K562 (cell line): Measurements from ENCODE around the gene MRPL10. TPM values are rescaled to one million over a fixed set of nuclear protein-coding genes. Genes with fewer than 3 reads are reported as not detected.

Experiments
- DLX4 ChIP-seq: fragments of 250-450 bp; sonication (Bioruptor Pico); IDR thresholded peaks from 2 replicates; pipeline ENCODE4 v1.6.1; 2021; ENCODE audit warnings: mild to moderate bottlenecking
- E4F1 ChIP-seq: fragments of 250-450 bp; sonication (Bioruptor Pico); IDR thresholded peaks from 2 replicates; pipeline ENCODE4 v1.5.0; 2021; ENCODE audit warnings: mild to moderate bottlenecking, borderline replicate concordance
- ELF1 ChIP-seq: fragments of 200-800 bp; sonication (Bioruptor generic); IDR thresholded peaks from 2 replicates; pipeline ENCODE4 v1.6.1; 2016; ENCODE audit warnings: missing genetic modification characterization, missing compliant biosample characterization
- FOXJ3 ChIP-seq: sonication (generic); formaldehyde crosslinking; IDR thresholded peaks from 2 replicates; pipeline ENCODE4 v1.4.0; 2020; ENCODE audit warnings: mild to moderate bottlenecking, missing genetic modification reagents
- HNRNPUL1 ChIP-seq: fragments of 200-400 bp; formaldehyde crosslinking; IDR thresholded peaks from 2 replicates; pipeline ENCODE4 v1.6.1; 2017; ENCODE audit warnings: low read length
- HOXB6 ChIP-seq: fragments of 250-450 bp; sonication (Bioruptor Pico); IDR thresholded peaks from 2 replicates; pipeline ENCODE4 v1.5.1; 2022; ENCODE audit warnings: mild to moderate bottlenecking, borderline replicate concordance
- HSF4 ChIP-seq: fragments of 250-450 bp; sonication (Bioruptor Pico); IDR thresholded peaks from 2 replicates; pipeline ENCODE4 v2.1.2; 2022; ENCODE audit warnings: mild to moderate bottlenecking, moderate library complexity, borderline replicate concordance
- JUND ChIP-seq, 2 experiments: IDR thresholded peaks; 2 replicates in 1 of 2; 3 replicates in 1 of 2; pipeline ENCODE4 v1.6.1; 2011; ENCODE audit warnings: borderline replicate concordance in 2 of 2, low read depth in 2 of 2, low read length in 2 of 2, improper control_type of control experiment in 1 of 2, missing biosample characterization in 1 of 2, missing genetic modification characterization in 1 of 2, missing genetic modification reagents in 1 of 2
- KLF13 ChIP-seq: fragments of 450-650 bp; IDR thresholded peaks from 2 replicates; pipeline ENCODE4 v1.6.1; 2016; ENCODE audit warnings: missing genetic modification characterization, low read depth, mild to moderate bottlenecking, missing compliant biosample characterization, moderate library complexity, borderline replicate concordance
- MIER1 ChIP-seq: fragments of 450-650 bp; IDR thresholded peaks from 2 replicates; pipeline ENCODE4 v1.6.1; 2016; ENCODE audit warnings: antibody characterized with exemption, mild to moderate bottlenecking, low read depth
- POLR2G ChIP-seq: fragments of 200-400 bp; formaldehyde crosslinking; IDR thresholded peaks from 2 replicates; pipeline ENCODE4 v1.6.1; 2017; ENCODE audit warnings: low read depth, mild to moderate bottlenecking, antibody characterized with exemption, low read length, moderate library complexity
- POLR2H ChIP-seq: IDR thresholded peaks from 2 replicates; pipeline ENCODE4 v1.6.1; 2016; ENCODE audit warnings: missing genetic modification characterization, low read depth, mild to moderate bottlenecking, control low read depth, missing compliant biosample characterization, moderate library complexity
- POU5F1 ChIP-seq: fragments of 150-350 bp; IDR thresholded peaks from 2 replicates; pipeline ENCODE4 v1.6.1; 2014; ENCODE audit warnings: borderline replicate concordance, low read length, low read depth, mild to moderate bottlenecking; ENCODE audit not compliant: partially characterized antibody
- PRMT5 ChIP-seq: sonication (generic); formaldehyde crosslinking; IDR thresholded peaks from 2 replicates; pipeline ENCODE4 v1.5.0; 2020; ENCODE audit warnings: missing genetic modification reagents
- TGIF2 ChIP-seq: sonication (generic); formaldehyde crosslinking; IDR thresholded peaks from 2 replicates; pipeline ENCODE4 v1.8.1; 2022; ENCODE audit warnings: mild to moderate bottlenecking, missing genetic modification reagents, moderate library complexity
- THRA ChIP-seq: fragments of 450-650 bp; IDR thresholded peaks from 2 replicates; pipeline ENCODE4 v1.6.1; 2017; ENCODE audit warnings: mild to moderate bottlenecking, moderate library complexity
- ZBTB8A ChIP-seq: fragments of 450-650 bp; IDR thresholded peaks from 2 replicates; pipeline ENCODE4 v1.6.1; 2018; ENCODE audit warnings: mild to moderate bottlenecking, moderate library complexity; ENCODE audit not compliant: partially characterized antibody
- ZNF124 ChIP-seq: sonication (generic); formaldehyde crosslinking; IDR thresholded peaks from 2 replicates; pipeline ENCODE4 v1.8.1; 2022; ENCODE audit warnings: missing genetic modification reagents
- ZNF140 ChIP-seq: fragments of 250-450 bp; sonication (Bioruptor Pico); IDR thresholded peaks from 2 replicates; pipeline ENCODE4 v1.8.0; 2021; ENCODE audit warnings: moderate library complexity, mild to moderate bottlenecking, inconsistent platforms
- ZNF699 ChIP-seq: fragments of 250-450 bp; sonication (Bioruptor Pico); IDR thresholded peaks from 2 replicates; pipeline ENCODE4 v1.8.0; 2021; ENCODE audit warnings: mild to moderate bottlenecking, moderate library complexity; ENCODE audit not compliant: insufficient replicate concordance
- polyA plus RNA-seq, 8 experiments: library from polyadenylated mRNA; depleted of rRNA in 4 of 8; stranded (reverse) in 5 of 8; unstranded in 3 of 8; fragments of >200 nt; fragmentation: Nextera tagmentation in 2 of 8; fragmentation: Illumina TruSeq in 1 of 8; extraction: Ambion mirVana in 2 of 8; extraction: Trizol in 1 of 8; gene quantifications; 2 replicates each; pipeline versions ENCODE4 v1.2.1 to v1.2.3, GENCODE V29; 2011 to 2014; ENCODE audit warnings: inconsistent platforms in 1 of 8, missing spikeins in 1 of 8
- total RNA-seq, 7 experiments: library from RNA; depleted of rRNA in 6 of 7; stranded (reverse); fragments of >200 nt in 6 of 7; fragmentation: Illumina TruSeq in 2 of 7; extraction: Trizol in 2 of 7; gene quantifications; 2 replicates each; pipeline versions ENCODE4 v1.2.1 to v1.2.3, GENCODE V29; 2011 to 2021; ENCODE audit warnings: low replicate concordance in 1 of 7
- TF ChIP-seq, protein P1 (sequence below): conservative IDR thresholded peaks from 2 replicates; pipeline ENCODE4 v1.6.1; 2011; ENCODE audit warnings: low read depth, mild to moderate bottlenecking, low read length; ENCODE audit not compliant: control insufficient read depth

The MRPL10 gene
- total and polyA plus RNA-seq, 9 of the 15 experiments (the other 6 are each of a cell fraction or from before 2014, with no cell fraction given), result 27.8 to 105 (median 67.3) TPM

DNA sequence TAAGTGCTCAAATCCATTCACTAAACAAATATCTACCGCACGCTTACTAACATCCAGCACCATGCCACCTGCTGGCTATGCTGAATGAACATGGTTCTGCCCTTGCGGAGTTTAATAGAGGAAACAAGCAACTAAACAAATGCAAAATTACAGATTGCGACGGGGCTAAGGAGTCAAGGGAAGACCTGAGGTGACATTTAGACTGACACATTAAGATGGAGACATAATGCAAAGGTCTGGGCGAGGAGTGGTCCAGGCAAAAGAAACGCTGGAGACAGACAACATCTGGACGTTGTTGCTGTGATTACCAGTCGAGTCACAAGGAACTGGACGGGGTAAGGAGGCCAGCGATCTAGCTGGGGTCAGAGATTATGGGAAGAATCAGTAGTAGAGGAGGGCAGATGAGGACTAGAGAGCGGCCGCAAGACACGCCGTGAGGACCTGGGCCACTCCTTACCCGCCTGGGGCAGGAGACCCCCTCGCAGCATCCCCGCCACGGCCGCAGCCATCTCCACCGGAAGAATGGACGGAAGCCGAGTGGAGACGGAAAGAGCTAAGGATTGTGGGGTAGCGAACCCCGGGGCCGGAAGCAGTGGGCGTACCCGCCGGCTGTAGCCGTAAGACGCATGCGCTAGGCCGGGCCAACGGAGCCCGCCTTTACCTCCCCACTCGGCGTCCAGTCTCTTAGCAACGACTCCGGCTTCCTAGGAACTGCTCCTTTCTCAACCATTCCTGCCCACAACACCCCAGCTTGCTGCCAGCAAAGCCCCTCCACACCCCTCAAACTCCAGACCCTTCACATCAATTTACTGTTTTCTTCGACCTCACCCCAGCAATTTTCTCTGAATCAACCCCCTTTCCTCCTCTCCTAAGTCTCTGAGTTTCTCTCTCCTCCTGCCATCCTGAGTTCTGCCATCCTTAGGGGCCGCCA, at the start of gene MRPL10, which contains the start of gene LRRC46 (continued):
- TF ChIP-seq KLF13 (tag) (no peak), E4F1 (CRISPR knock-in tag) (no peak), DLX4 (CRISPR knock-in tag) (no peak), ZNF124 (CRISPR knock-in tag) (no peak), POLR2H (tag) (peak; percentile 80; the same call in 1 of the 2 replicates), HSF4 (no peak), PRMT5 (no peak), HNRNPUL1 (no peak), TGIF2 (no peak), ELF1 (tag) (peak; percentile 92), FOXJ3 (CRISPR knock-in tag) (no peak), ZNF699 (CRISPR knock-in tag) (no peak), ZBTB8A (no peak), POU5F1 (peak; percentile 82), HOXB6 (no peak), JUND (IDR thresholded peaks at IDR 0.05; ENCODE audit: borderline replicate concordance, low read depth, low read length) (peak; percentile 36; the same call in 1 of the 2 replicates), JUND (tag; IDR thresholded peaks at IDR 0.05; ENCODE audit: borderline replicate concordance, low read depth, low read length) (peak; percentile 10; the same call in 1 of the 3 replicates), POLR2G (peak; percentile 97), MIER1 (0 out of 2 replicates have a peak, but pooled peaks have one; percentile 52), ZNF140 (CRISPR knock-in tag) (no peak), THRA (no peak; the same call in 1 of the 2 replicates)
- TF ChIP-seq, protein P1, sequence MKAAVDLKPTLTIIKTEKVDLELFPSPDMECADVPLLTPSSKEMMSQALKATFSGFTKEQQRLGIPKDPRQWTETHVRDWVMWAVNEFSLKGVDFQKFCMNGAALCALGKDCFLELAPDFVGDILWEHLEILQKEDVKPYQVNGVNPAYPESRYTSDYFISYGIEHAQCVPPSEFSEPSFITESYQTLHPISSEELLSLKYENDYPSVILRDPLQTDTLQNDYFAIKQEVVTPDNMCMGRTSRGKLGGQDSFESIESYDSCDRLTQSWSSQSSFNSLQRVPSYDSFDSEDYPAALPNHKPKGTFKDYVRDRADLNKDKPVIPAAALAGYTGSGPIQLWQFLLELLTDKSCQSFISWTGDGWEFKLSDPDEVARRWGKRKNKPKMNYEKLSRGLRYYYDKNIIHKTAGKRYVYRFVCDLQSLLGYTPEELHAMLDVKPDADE, result peak; percentile 66; the same call in 1 of the 2 replicates
